Testis (tissue), 3 donors: ENCODE measurements around the gene NAPEPLD. TPM values are rescaled to one million over a fixed set of nuclear protein-coding genes. Genes with fewer than 3 reads are reported as not detected.

Experiments
- DNase-seq: peaks from one replicate; pipeline ENCODE4 v3.0.0-alpha.2; 2019
- H3K27ac ChIP-seq, 2 donors: fragments of 200-600 bp; sonication (generic); one replicate each; pipeline ENCODE4 v1.5.1; 2019
- H3K27me3 ChIP-seq: fragments of 200-600 bp; sonication (generic); one replicate; pipeline ENCODE4 v1.5.1; 2019
- H3K36me3 ChIP-seq: fragments of 200-600 bp; sonication (generic); one replicate; pipeline ENCODE4 v1.5.1; 2017; ENCODE audit warnings: low read depth; ENCODE audit errors: missing control alignments
- H3K4me1 ChIP-seq: fragments of 200-600 bp; sonication (generic); one replicate; pipeline ENCODE4 v1.5.1; 2019
- H3K4me3 ChIP-seq, 2 donors: fragments of 200-600 bp; sonication (generic); one replicate each; pipeline ENCODE4 v1.5.1; 2017 to 2019
- H3K9me3 ChIP-seq: fragments of 200-600 bp; sonication (generic); one replicate; pipeline ENCODE4 v1.5.1; 2017
- CTCF ChIP-seq, 3 experiments: fragments of 450-650 bp in 2 of 3; fragments of 200-600 bp in 1 of 3; sonication (generic) in 1 of 3; IDR thresholded peaks; one replicate each; pipeline ENCODE4 v1.5.1; 2016 to 2019; ENCODE audit warnings: antibody characterized with exemption in 3 of 3, mild to moderate bottlenecking in 2 of 3, moderate library complexity in 1 of 3
- POLR2A ChIP-seq: fragments of 450-650 bp; IDR thresholded peaks from one replicate; pipeline ENCODE4 v1.6.1; 2017; ENCODE audit warnings: antibody characterized with exemption, mild to moderate bottlenecking, moderate library complexity
- WGBS, 2 donors: methylation state at CpG; one replicate each; pipeline ENCODE4 v1.1.5; 2018; 5-methylcytosine and 5-hydroxymethylcytosine counted together
- intact Hi-C: fragments of 100-400 bp; cut with DNase I; formaldehyde crosslinking; loops from one replicate; pipeline ENCODE4 v1.15.1; 2023; ENCODE audit warnings: low total_unique reads
- polyA plus RNA-seq: library from polyadenylated mRNA; stranded (reverse); fragments of 350-450 nt; fragmentation: Illumina TruSeq; extraction: RNeasy Lipid Tissue Mini Kit (QIAGEN cat#74804); gene quantifications from one replicate; pipeline ENCODE4 v1.2.3, GENCODE V29; 2014; ENCODE audit warnings: low read depth, low replicate concordance; ENCODE audit not compliant: insufficient read depth
- total RNA-seq, 2 donors: library from RNA; depleted of rRNA; stranded (reverse); fragments of >200 nt; gene quantifications; one replicate each; pipeline ENCODE4 v1.2.3, GENCODE V29; 2016

The NAPEPLD gene
- total and polyA plus RNA-seq, 3 donors from 2014 or later, result 32.3 to 53.1 (median 44.7) TPM

GRCh38 chr7:103073989-103074518 is 74.8 kb downstream of the NAPEPLD start:
- no peaks in the 10 kb centered on the region for H3K9me3 ChIP-seq
- WGBS, 2 donors, result 6 to 7% methylated on average over 6 of the region's 6 CpGs
- intact Hi-C loops, result no loop called here
- peak overlapping the region; percentile 73 to 87 for H3K4me3 ChIP-seq
- H3K27me3 ChIP-seq, result no peaks in the 10 kb centered on the region
- peaks cover 19% of the 10 kb centered on the region for H3K4me1 ChIP-seq
- peak overlapping the region; percentile 89 to 96 for H3K27ac ChIP-seq
- H3K36me3 ChIP-seq, result no peaks in the 10 kb centered on the region
- DNase-seq, result no peak
- TF ChIP-seq POLR2A, result no peak
- TF ChIP-seq CTCF (IDR thresholded peaks at IDR 0.05), result no peak

GRCh38 chr7:103071000-103071399 is 77.9 kb downstream of the NAPEPLD start:
- intact Hi-C loops, result no loop called here
- Histone ChIP-seq H3K4me1 (peaks cover 7% of the 10 kb centered on the region), H3K27me3 (no peaks in the 10 kb centered on the region), H3K36me3 (no peaks in the 10 kb centered on the region), H3K9me3 (no peaks in the 10 kb centered on the region), H3K4me3 (no peak overlapping the region), H3K27ac (no peak overlapping the region)
- TF ChIP-seq CTCF (IDR thresholded peaks at IDR 0.05) (no peak), POLR2A (no peak)
- DNase-seq, result no peak
- 89 to 94% methylated on average over 2 of the region's 2 CpGs for WGBS, 2 donors

- intact Hi-C loops, result no loop called here
- Histone ChIP-seq H3K27ac (no peak overlapping the region), H3K9me3 (no peaks in the 10 kb centered on the region), H3K4me3 (no peak overlapping the region), H3K4me1 (peaks cover 2% of the 10 kb centered on the region), H3K27me3 (no peaks in the 10 kb centered on the region), H3K36me3 (no peaks in the 10 kb centered on the region)
- TF ChIP-seq CTCF (IDR thresholded peaks at IDR 0.05) (no peak), POLR2A (no peak)
- WGBS, 2 donors, result 95 to 96% methylated on average over 11 to 23 of the region's 23 CpGs
- DNase-seq, result no peak
Measured at GRCh38 chr7:103068414-103069403, 80.2 kb downstream of the NAPEPLD start.

- WGBS, 2 donors, result 36 to 60% methylated on average over 1 of the region's 1 CpG
- intact Hi-C loops, result no loop called here
- Histone ChIP-seq H3K9me3 (no peaks in the 10 kb centered on the region), H3K27ac (no peak overlapping the region), H3K36me3 (no peaks in the 10 kb centered on the region), H3K4me1 (no peaks in the 10 kb centered on the region), H3K27me3 (no peaks in the 10 kb centered on the region), H3K4me3 (no peak overlapping the region)
- DNase-seq, result no peak
- no peak for TF ChIP-seq CTCF (IDR thresholded peaks at IDR 0.05)
- TF ChIP-seq POLR2A, result no peak
Measured at GRCh38 chr7:103065667-103066066, 83.2 kb downstream of the NAPEPLD start.
